IMR-90 (cell line): ENCODE results near the gene IL1B. TPM values are rescaled to one million over a fixed set of nuclear protein-coding genes. Genes with fewer than 3 reads are reported as not detected.

Experiments used
- ATAC-seq: fragments of 200-7000 bp; cut with Tn5 transposase; 2 replicates; pipeline ENCODE4 v1.9.1; 2020; ENCODE audit warnings: low read depth, mild to moderate bottlenecking, moderate library complexity
- BruUV-seq: library from RNA; stranded (reverse); fragments of 400-500 nt; replicated peaks from 2 replicates; lab custom pipeline; 2021; lab: Mats Ljungman, UMichigan
- CTCF ChIA-PET: fragments of 300-600 bp; formaldehyde crosslinking; extraction: SDS; loops from one replicate; lab custom pipeline; 2021; ENCODE audit warnings: antibody characterized with exemption; lab: Yijun Ruan, JAX
- POLR2A ChIA-PET: fragments of 300-600 bp; sonication (Branson Sonifier 250); formaldehyde crosslinking; loops from one replicate; lab custom pipeline; 2022; ENCODE audit warnings: antibody characterized with exemption; ENCODE audit not compliant: unreplicated experiment; lab: Charles Lee
- DNase-seq: peaks from one replicate; pipeline ENCODE4 v3.0.0; 2013
- H2AFZ ChIP-seq: replicated peaks from 2 replicates; pipeline ENCODE3; 2013; ENCODE audit warnings: low read length, mild to moderate bottlenecking; ENCODE audit not compliant: poor library complexity
- H2AK5ac ChIP-seq: 2 replicates; pipeline ENCODE4 v1.6.1; 2013; ENCODE audit warnings: low read depth, low read length, inconsistent platforms
- H2AK9ac ChIP-seq: replicated peaks from 2 replicates; pipeline ENCODE3; 2013; ENCODE audit warnings: mild to moderate bottlenecking, low read depth, low read length, moderate library complexity; ENCODE audit not compliant: poor library complexity
- H2BK120ac ChIP-seq: 2 replicates; pipeline ENCODE4 v1.6.1; 2013; ENCODE audit warnings: low read depth, low read length, inconsistent platforms
- H2BK15ac ChIP-seq: 3 replicates; pipeline ENCODE4 v1.6.1; 2013; ENCODE audit warnings: low read depth, low read length, inconsistent platforms
- H2BK20ac ChIP-seq: 2 replicates; pipeline ENCODE4 v1.6.1; 2013; ENCODE audit warnings: low read depth, mild to moderate bottlenecking, inconsistent platforms, low read length, moderate library complexity
- H2BK5ac ChIP-seq: 2 replicates; pipeline ENCODE4 v1.6.1; 2013; ENCODE audit warnings: mild to moderate bottlenecking, low read depth, low read length, inconsistent platforms; ENCODE audit not compliant: poor library complexity, severe bottlenecking
- H3K14ac ChIP-seq: replicated peaks from 2 replicates; pipeline ENCODE4 v1.6.1; 2013; ENCODE audit warnings: low read depth, low read length, inconsistent platforms
- H3K18ac ChIP-seq: 2 replicates; pipeline ENCODE4 v1.6.1; 2013; ENCODE audit warnings: low read depth, low read length, control low read depth
- H3K23ac ChIP-seq: 2 replicates; pipeline ENCODE4 v1.6.1; 2013; ENCODE audit warnings: low read depth, low read length, inconsistent platforms
- H3K27ac ChIP-seq: 2 replicates; pipeline ENCODE4 v1.5.1; 2013; ENCODE audit warnings: mild to moderate bottlenecking, control low read depth, low read length; ENCODE audit not compliant: insufficient read depth
- H3K27me3 ChIP-seq: 2 replicates; pipeline ENCODE4 v1.6.1; 2013; ENCODE audit warnings: low read length; ENCODE audit not compliant: control insufficient read depth, insufficient read depth
- H3K36me3 ChIP-seq: 2 replicates; pipeline ENCODE4 v1.6.1; 2013; ENCODE audit warnings: low read length, mixed read lengths; ENCODE audit not compliant: control insufficient read depth, insufficient read depth
- H3K4ac ChIP-seq: 2 replicates; pipeline ENCODE4 v1.6.1; 2013; ENCODE audit warnings: low read depth, low read length, inconsistent platforms
- H3K4me1 ChIP-seq: 2 replicates; pipeline ENCODE4 v1.6.1; 2013; ENCODE audit warnings: low read length, mixed read lengths; ENCODE audit not compliant: control insufficient read depth, insufficient read depth
- H3K4me2 ChIP-seq: 2 replicates; pipeline ENCODE4 v1.6.1; 2013; ENCODE audit warnings: low read depth, mild to moderate bottlenecking, control low read depth, low read length, moderate library complexity
- H3K4me3 ChIP-seq: 2 replicates; pipeline ENCODE4 v1.5.1; 2013; ENCODE audit warnings: low read depth, mild to moderate bottlenecking, control low read depth, low read length, moderate library complexity; ENCODE audit not compliant: insufficient read depth
- H3K56ac ChIP-seq: 2 replicates; pipeline ENCODE4 v1.6.1; 2013; ENCODE audit warnings: low read length, inconsistent platforms; ENCODE audit not compliant: insufficient read depth; ENCODE audit errors: extremely low read depth
- H3K79me1 ChIP-seq, 2 experiments: 2 replicates each; pipeline ENCODE4 v1.6.1; 2013; ENCODE audit warnings: low read length in 2 of 2, inconsistent platforms in 1 of 2, low read depth in 1 of 2
- H3K9ac ChIP-seq: 2 replicates; pipeline ENCODE4 v1.6.1; 2013; ENCODE audit warnings: low read depth, low read length, control low read depth
- H3K9me1 ChIP-seq: 2 replicates; pipeline ENCODE4 v1.6.1; 2013; ENCODE audit warnings: low read length, inconsistent platforms; ENCODE audit not compliant: insufficient read depth
- H3K9me3 ChIP-seq: 2 replicates; pipeline ENCODE4 v1.6.1; 2013; ENCODE audit warnings: low read length; ENCODE audit not compliant: control insufficient read depth, insufficient read depth
- H4K20me1 ChIP-seq: 2 replicates; pipeline ENCODE4 v1.6.1; 2013; ENCODE audit warnings: low read length, inconsistent platforms; ENCODE audit not compliant: insufficient read depth
- H4K5ac ChIP-seq: 2 replicates; pipeline ENCODE4 v1.6.1; 2013; ENCODE audit warnings: mild to moderate bottlenecking, low read depth, low read length, control low read depth
- H4K8ac ChIP-seq, 2 experiments: 2 replicates each; pipeline ENCODE4 v1.6.1; 2013; ENCODE audit warnings: low read depth in 2 of 2, low read length in 2 of 2, control low read depth in 1 of 2, inconsistent platforms in 1 of 2
- H4K91ac ChIP-seq: 2 replicates; pipeline ENCODE4 v1.6.1; 2013; ENCODE audit warnings: low read depth, low read length, inconsistent platforms; ENCODE audit not compliant: insufficient read depth
- ELK1 ChIP-seq: fragments of 150-350 bp; IDR thresholded peaks from 2 replicates; pipeline ENCODE4 v1.6.1; 2016; ENCODE audit warnings: low read depth, mild to moderate bottlenecking, low read length, moderate library complexity, borderline replicate concordance
- MXI1 ChIP-seq: IDR thresholded peaks from 2 replicates; pipeline ENCODE4 v1.6.1; 2012; ENCODE audit warnings: low read depth, mild to moderate bottlenecking, low read length, moderate library complexity, borderline replicate concordance
- RCOR1 ChIP-seq: IDR thresholded peaks from 2 replicates; pipeline ENCODE4 v1.6.1; 2012; ENCODE audit warnings: mild to moderate bottlenecking, low read length, improper control_type of control experiment; ENCODE audit not compliant: insufficient replicate concordance
- RFX5 ChIP-seq: IDR thresholded peaks from 2 replicates; pipeline ENCODE4 v1.8.0; 2012; ENCODE audit warnings: low read depth, mild to moderate bottlenecking, low read length, moderate library complexity
- WGBS, 2 experiments: methylation state at CpG; one replicate each; pipeline versions ENCODE4 v1.1.5 to v1.1.7; 2013; ENCODE audit warnings: missing lambda C conversion rate in 2 of 2; ENCODE audit not compliant: insufficient read length in 1 of 2; ENCODE audit errors: extremely low coverage in 2 of 2; 5-methylcytosine and 5-hydroxymethylcytosine counted together
- dilution Hi-C: fragments of 300-500 bp; cut with HindIII; formaldehyde crosslinking; loops from one replicate; pipeline ENCODE4 v1.14.3; 2018; ENCODE audit warnings: low sequenced_read_pairs; ENCODE audit not compliant: unreplicated experiment
- in situ Hi-C: fragments of 300-500 bp; cut with MboI; formaldehyde crosslinking; loops from 3 replicates; pipeline ENCODE4 v1.14.3; 2019; ENCODE audit warnings: low sequenced_read_pairs, inconsistent platforms, mixed read lengths
- intact Hi-C: fragments of 100-400 bp; cut with micrococcal nuclease; formaldehyde crosslinking; loops from 2 replicates; pipeline ENCODE4 v1.10.0; 2022
- polyA plus RNA-seq, 3 experiments: library from polyadenylated mRNA; depleted of rRNA; stranded (reverse); fragments of >200 nt; gene quantifications; 2 replicates each; pipeline ENCODE4 v1.2.3, GENCODE V29; 2012; ENCODE audit warnings: low replicate concordance in 1 of 3
- total RNA-seq: library from RNA; depleted of rRNA; stranded (reverse); fragments of >200 nt; gene quantifications from 2 replicates; pipeline ENCODE4 v1.2.3, GENCODE V29; 2012

IL1B gene
- total and polyA plus RNA-seq, 2 of the 4 experiments (the other 2 are of a cell fraction) = 3.0 to 4.4 TPM

- TF ChIP-seq ELK1 = no peak
These were observed 43.0 kb upstream of the IL1B start (continued) for GRCh38 chr2:112879491-112880041.

DNA sequence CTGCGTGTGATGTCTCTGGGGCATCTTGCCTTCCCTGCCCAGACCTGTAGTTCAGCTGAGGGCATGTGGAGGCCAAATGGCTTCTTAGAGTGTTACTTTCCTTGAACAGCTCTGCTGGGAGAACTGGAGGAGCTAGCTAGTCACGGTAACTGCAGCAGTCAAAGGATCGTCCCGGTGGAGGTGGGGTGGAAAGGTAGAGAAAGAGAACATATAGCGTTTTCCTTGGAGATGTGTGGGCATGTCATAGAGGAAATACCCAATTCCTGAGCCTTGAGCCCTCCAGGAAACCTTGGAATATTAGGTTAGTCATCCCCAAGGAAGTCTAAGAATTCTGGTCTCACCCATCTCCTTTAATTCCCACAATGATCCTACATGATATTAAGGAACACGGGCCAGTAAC is 40.8 kb upstream of the IL1B start:
- H3K9me1 ChIP-seq = peaks cover 16% of the 10 kb centered on the region
- peak overlapping the region; percentile 73 for H2BK5ac ChIP-seq
- intact Hi-C loops (no loop called here), dilution Hi-C loops (no loop called here), in situ Hi-C loops (loop anchor here (10.0 kb wide), 1 partner anchor 123 kb away; no protein-coding TSS in a partner anchor)
- H3K9ac ChIP-seq = no peak overlapping the region
- no peak overlapping the region; the same call in 1 of the 2 replicates for H3K27ac ChIP-seq
- H3K4me3 ChIP-seq = no peak overlapping the region
- peak overlapping the region; percentile 79; the same call in 2 of the 3 replicates for H2BK15ac ChIP-seq
- peak overlapping the region; percentile 93 for H2BK20ac ChIP-seq
- H2AK5ac ChIP-seq = peak overlapping the region; percentile 97
- no peaks in the 10 kb centered on the region for H3K27me3 ChIP-seq
- peak overlapping the region; percentile 92 for H3K4ac ChIP-seq
- DNase-seq (peak; percentile 41), ATAC-seq (no peak)
- H2AFZ ChIP-seq = peak overlapping the region; percentile 80
- H3K36me3 ChIP-seq = no peaks in the 10 kb centered on the region
- H4K8ac ChIP-seq = peak overlapping the region; percentile 38 to 79; a peak in 3 of 4 replicates
- H3K18ac ChIP-seq = peak overlapping the region; percentile 63; the same call in 1 of the 2 replicates
- H2AK9ac ChIP-seq = no peak overlapping the region
- peak overlapping the region; percentile 64 for H3K14ac ChIP-seq
- no TSS peak for BruUV-seq
- TF ChIP-seq RCOR1 (no peak), RFX5 (no peak), MXI1 (no peak), ELK1 (no peak)
- no peaks in the 10 kb centered on the region for H4K20me1 ChIP-seq
- H3K4me2 ChIP-seq = no peak overlapping the region
- H2BK120ac ChIP-seq = peak overlapping the region; percentile 90
- peak overlapping the region; percentile 57 for H4K91ac ChIP-seq
- 93% methylated on average over 3 of the region's 6 CpGs; no CpG with 5 or more reads in 1 of the 2 experiments for WGBS, 2 experiments
- no peak overlapping the region for H3K56ac ChIP-seq
- ChIA-PET POLR2A (no interaction called here), CTCF (no interaction called here)
- H4K5ac ChIP-seq = peak overlapping the region; percentile 70; the same call in 1 of the 2 replicates
- peaks cover 0 to under 1% of the 10 kb centered on the region in 2 experiments; a peak in 1 of 4 replicates for H3K79me1 ChIP-seq
- H3K4me1 ChIP-seq = peaks cover 14% of the 10 kb centered on the region
- H3K9me3 ChIP-seq = no peaks in the 10 kb centered on the region
- peak overlapping the region; percentile 44 for H3K23ac ChIP-seq
